Osteocyte (in vitro differentiated cells): ENCODE results near the gene TMC8. TPM values are rescaled to one million over a fixed set of nuclear protein-coding genes. Genes with fewer than 3 reads are reported as not detected.

Source experiments
- DNase-seq: peaks from one replicate; pipeline ENCODE4 v3.0.0; 2021; ENCODE audit warnings: mixed read lengths; ENCODE audit not compliant: unreplicated experiment; ENCODE audit errors: extremely low spot score
- H3K27ac Mint-ChIP-seq: one replicate; pipeline ENCODE4 v1.8.0; 2021; ENCODE audit warnings: mild to moderate bottlenecking, mixed read lengths; ENCODE audit not compliant: unreplicated experiment
- H3K27me3 Mint-ChIP-seq: one replicate; pipeline ENCODE4 v1.8.0; 2021; ENCODE audit warnings: mixed read lengths; ENCODE audit not compliant: unreplicated experiment
- H3K36me3 Mint-ChIP-seq: one replicate; pipeline ENCODE4 v1.8.0; 2021; ENCODE audit warnings: mixed read lengths; ENCODE audit not compliant: unreplicated experiment
- H3K4me1 Mint-ChIP-seq: one replicate; pipeline ENCODE4 v1.8.0; 2021; ENCODE audit warnings: mixed read lengths; ENCODE audit not compliant: unreplicated experiment
- H3K4me3 Mint-ChIP-seq: one replicate; pipeline ENCODE4 v1.8.0; 2021; ENCODE audit warnings: mild to moderate bottlenecking, moderate library complexity, mixed read lengths; ENCODE audit not compliant: unreplicated experiment
- H3K9me3 Mint-ChIP-seq: one replicate; pipeline ENCODE4 v1.8.0; 2021; ENCODE audit warnings: mixed read lengths; ENCODE audit not compliant: unreplicated experiment
- CTCF ChIP-seq: fragments of 200-600 bp; sonication (generic); IDR thresholded peaks from 2 replicates; pipeline ENCODE4 v1.5.0; 2021; ENCODE audit warnings: antibody characterized with exemption, mild to moderate bottlenecking, moderate library complexity
- total RNA-seq: library from RNA; stranded (reverse); gene quantifications from 2 replicates; pipeline ENCODE4 v1.2.1, GENCODE V29; 2021

TMC8 gene
- total RNA-seq, 1 donor from 2014 or later = 0.40 TPM

DNA sequence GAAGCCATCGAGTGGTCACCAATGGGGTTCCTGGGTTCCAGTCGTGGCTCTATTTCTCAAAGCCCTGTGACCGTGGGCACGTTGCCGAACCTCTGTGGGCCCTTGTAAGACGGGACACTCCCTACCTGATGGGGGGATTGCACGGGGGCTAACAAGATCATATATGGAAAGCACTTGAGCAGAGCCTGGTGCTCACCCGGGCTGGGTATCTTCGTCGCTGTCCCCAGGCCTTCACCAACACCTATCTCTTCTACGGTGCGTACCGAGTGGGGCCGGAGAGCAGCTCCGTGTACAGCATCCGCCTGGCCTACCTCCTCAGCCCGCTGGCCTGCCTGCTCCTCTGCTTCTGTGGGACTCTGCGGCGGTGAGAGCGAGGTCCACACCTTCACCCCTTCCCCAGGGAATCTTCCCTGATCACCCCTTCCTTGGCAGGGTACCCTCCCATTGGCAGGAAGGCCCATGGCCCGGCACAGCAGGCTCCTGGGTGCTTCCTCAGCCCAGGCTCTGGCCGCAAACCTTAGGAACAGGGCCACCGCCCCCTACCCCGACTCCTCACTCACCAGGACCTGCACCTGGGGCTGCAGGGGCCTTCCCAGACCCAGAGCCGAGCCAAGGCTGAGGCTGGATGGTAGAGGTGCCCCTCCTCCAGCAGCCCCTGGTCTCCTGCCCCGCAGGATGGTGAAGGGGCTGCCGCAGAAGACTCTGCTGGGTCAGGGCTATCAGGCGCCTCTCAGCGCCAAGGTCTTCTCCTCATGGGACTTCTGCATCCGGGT is 2.8 kb downstream of the TMC8 start:
- no peaks in the 10 kb centered on the region for H3K36me3 Mint-ChIP-seq
- H3K27ac Mint-ChIP-seq = no peak overlapping the region
- no peaks in the 10 kb centered on the region for H3K9me3 Mint-ChIP-seq
- peaks cover 19% of the 10 kb centered on the region for H3K4me1 Mint-ChIP-seq
- H3K27me3 Mint-ChIP-seq = no peaks in the 10 kb centered on the region
- peak; percentile 83 for DNase-seq
- no peak for TF ChIP-seq CTCF
- H3K4me3 Mint-ChIP-seq = no peak overlapping the region

- Mint-ChIP-seq H3K27ac (no peak overlapping the region), H3K4me1 (peaks cover 14% of the 10 kb centered on the region), H3K9me3 (no peaks in the 10 kb centered on the region), H3K27me3 (no peaks in the 10 kb centered on the region), H3K4me3 (no peak overlapping the region), H3K36me3 (no peaks in the 10 kb centered on the region)
- TF ChIP-seq CTCF = peak; percentile 50
- DNase-seq = no peak
These were observed 3.7 kb downstream of the TMC8 start for GRCh38 chr17:78133971-78134898.

GRCh38 chr17:78134899-78135385 is 4.4 kb downstream of the TMC8 start:
- no peak for DNase-seq
- Mint-ChIP-seq H3K4me3 (no peak overlapping the region), H3K36me3 (no peaks in the 10 kb centered on the region), H3K4me1 (peaks cover 9% of the 10 kb centered on the region), H3K27me3 (no peaks in the 10 kb centered on the region), H3K9me3 (no peaks in the 10 kb centered on the region), H3K27ac (no peak overlapping the region)
- no peak for TF ChIP-seq CTCF

GRCh38 chr17:78135858-78136500 is 5.4 kb downstream of the TMC8 start:
- Mint-ChIP-seq H3K27me3 (no peaks in the 10 kb centered on the region), H3K4me1 (no peaks in the 10 kb centered on the region), H3K9me3 (no peaks in the 10 kb centered on the region), H3K4me3 (no peak overlapping the region), H3K27ac (no peak overlapping the region), H3K36me3 (no peaks in the 10 kb centered on the region)
- no peak for TF ChIP-seq CTCF
- no peak for DNase-seq
